Loucy (cell line): ENCODE measurements around the gene MT1H.
"Not testable (repeated sequence)": the region's sequence is repeated elsewhere in the genome, so short reads cannot be mapped to it uniquely, and the experiment has no call there.

ENCODE experiments used
- H2AFZ ChIP-seq: fragments of 200-600 bp; sonication (generic); 2 replicates; pipeline ENCODE4 v1.6.0; 2016; ENCODE audit warnings: antibody characterized with exemption, mild to moderate bottlenecking, low read length, moderate library complexity
- H3F3A ChIP-seq: fragments of 200-600 bp; 2 replicates; pipeline ENCODE4 v1.6.0; 2016; ENCODE audit warnings: antibody characterized with exemption, low read depth, mild to moderate bottlenecking
- H3K27me3 ChIP-seq: fragments of 200-600 bp; sonication (generic); 2 replicates; pipeline ENCODE4 v1.6.1; 2014; ENCODE audit warnings: low read length, mild to moderate bottlenecking; ENCODE audit not compliant: insufficient read depth, poor library complexity, severe bottlenecking
- H3K36me3 ChIP-seq: fragments of 200-600 bp; sonication (generic); 2 replicates; pipeline ENCODE4 v1.6.1; 2016; ENCODE audit warnings: low read length; ENCODE audit not compliant: insufficient read depth
- H3K4me1 ChIP-seq: fragments of 200-600 bp; sonication (generic); 2 replicates; pipeline ENCODE4 v1.5.1; 2014; ENCODE audit warnings: low read length, mild to moderate bottlenecking; ENCODE audit not compliant: insufficient read depth, poor library complexity, severe bottlenecking
- H3K4me2 ChIP-seq: fragments of 200-600 bp; sonication (generic); 2 replicates; pipeline ENCODE4 v1.6.0; 2014; ENCODE audit warnings: antibody characterized with exemption, low read length, low read depth, mild to moderate bottlenecking; ENCODE audit not compliant: poor library complexity, severe bottlenecking
- H3K4me3 ChIP-seq: fragments of 200-600 bp; sonication (generic); 2 replicates; pipeline ENCODE4 v1.5.1; 2014; ENCODE audit warnings: low read length, mild to moderate bottlenecking, mixed read lengths; ENCODE audit not compliant: poor library complexity, severe bottlenecking
- H3K79me2 ChIP-seq: fragments of 200-600 bp; sonication (generic); 2 replicates; pipeline ENCODE4 v1.6.1; 2014; ENCODE audit warnings: low read length; ENCODE audit not compliant: insufficient read depth
- H3K9ac ChIP-seq: fragments of 200-600 bp; sonication (generic); 2 replicates; pipeline ENCODE4 v1.6.0; 2014; ENCODE audit warnings: mild to moderate bottlenecking, low read depth, low read length, moderate library complexity; ENCODE audit not compliant: poor library complexity, severe bottlenecking
- H3K9me2 ChIP-seq: fragments of 200-600 bp; sonication (generic); replicated peaks from 2 replicates; pipeline ENCODE4 v1.6.1; 2016; ENCODE audit warnings: low read depth, low read length, mixed read lengths
- H3K9me3 ChIP-seq: fragments of 200-600 bp; sonication (generic); 2 replicates; pipeline ENCODE4 v1.6.1; 2014; ENCODE audit warnings: mild to moderate bottlenecking, antibody characterized with exemption, low read length, low read depth; ENCODE audit not compliant: insufficient read depth
- H4K20me1 ChIP-seq: fragments of 200-600 bp; sonication (generic); 2 replicates; pipeline ENCODE4 v1.6.0; 2014; ENCODE audit warnings: antibody characterized with exemption, low read length, mild to moderate bottlenecking; ENCODE audit not compliant: insufficient read depth, poor library complexity, severe bottlenecking
- EZH2phosphoT487 ChIP-seq: fragments of 200-600 bp; IDR thresholded peaks from 2 replicates; pipeline ENCODE4 v1.6.1; 2018; ENCODE audit warnings: antibody characterized with exemption, mild to moderate bottlenecking, moderate library complexity, borderline replicate concordance
- TF ChIP-seq, protein P1 (sequence below): fragments of 200-600 bp; sonication (generic); conservative IDR thresholded peaks from 2 replicates; pipeline ENCODE4 v1.5.1; 2014; ENCODE audit warnings: mild to moderate bottlenecking, antibody characterized with exemption, low read length

The MT1H gene

DNA sequence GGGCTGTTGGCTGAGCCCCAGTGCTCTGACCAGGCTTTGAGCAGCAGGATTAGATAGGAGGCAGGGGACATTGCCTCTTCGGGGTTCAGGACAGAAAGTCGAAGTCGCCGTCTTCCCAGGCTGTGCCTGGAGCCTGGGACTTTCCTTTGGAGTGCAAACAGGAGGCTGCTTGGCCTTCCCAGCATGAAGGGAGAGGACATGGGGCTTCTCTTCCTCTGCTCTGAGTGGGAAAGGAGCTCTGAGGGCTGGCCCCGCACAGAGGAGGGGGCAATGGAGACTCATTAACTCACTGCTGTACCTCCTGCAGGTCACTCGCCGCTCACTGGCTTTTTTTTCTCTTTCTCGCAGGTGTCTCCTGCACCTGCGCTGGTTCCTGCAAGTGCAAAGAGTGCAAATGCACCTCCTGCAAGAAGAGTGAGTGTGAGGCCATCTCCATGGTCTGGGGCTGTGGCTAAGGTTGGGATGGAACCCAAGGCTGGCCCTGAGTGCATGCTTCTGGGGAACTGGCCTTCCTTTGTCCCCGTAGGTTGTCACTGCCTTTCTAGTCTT, 11.2 kb upstream of the MT1H start:
- no peaks in the 10 kb centered on the region for H4K20me1 ChIP-seq

GRCh38 chr16:56662357-56663354, 7.0 kb upstream of the MT1H start:
- Histone ChIP-seq H2AFZ (no peak overlapping the region; the same call in 1 of the 2 replicates), H3K9ac (no peak overlapping the region), H3K36me3 (no peaks in the 10 kb centered on the region), H3F3A (no peaks in the 10 kb centered on the region), H3K27me3 (no peaks in the 10 kb centered on the region), H3K79me2 (no peaks in the 10 kb centered on the region), H3K4me3 (peak overlapping the region; percentile 38), H3K4me1 (peaks cover 7% of the 10 kb centered on the region), H3K4me2 (peak overlapping the region; percentile 45), H3K9me3 (no peaks in the 10 kb centered on the region), H4K20me1 (no peaks in the 10 kb centered on the region), H3K9me2 (no peaks in the 10 kb centered on the region)
- TF ChIP-seq EZH2phosphoT487 = no peak
- TF ChIP-seq, protein P1, sequence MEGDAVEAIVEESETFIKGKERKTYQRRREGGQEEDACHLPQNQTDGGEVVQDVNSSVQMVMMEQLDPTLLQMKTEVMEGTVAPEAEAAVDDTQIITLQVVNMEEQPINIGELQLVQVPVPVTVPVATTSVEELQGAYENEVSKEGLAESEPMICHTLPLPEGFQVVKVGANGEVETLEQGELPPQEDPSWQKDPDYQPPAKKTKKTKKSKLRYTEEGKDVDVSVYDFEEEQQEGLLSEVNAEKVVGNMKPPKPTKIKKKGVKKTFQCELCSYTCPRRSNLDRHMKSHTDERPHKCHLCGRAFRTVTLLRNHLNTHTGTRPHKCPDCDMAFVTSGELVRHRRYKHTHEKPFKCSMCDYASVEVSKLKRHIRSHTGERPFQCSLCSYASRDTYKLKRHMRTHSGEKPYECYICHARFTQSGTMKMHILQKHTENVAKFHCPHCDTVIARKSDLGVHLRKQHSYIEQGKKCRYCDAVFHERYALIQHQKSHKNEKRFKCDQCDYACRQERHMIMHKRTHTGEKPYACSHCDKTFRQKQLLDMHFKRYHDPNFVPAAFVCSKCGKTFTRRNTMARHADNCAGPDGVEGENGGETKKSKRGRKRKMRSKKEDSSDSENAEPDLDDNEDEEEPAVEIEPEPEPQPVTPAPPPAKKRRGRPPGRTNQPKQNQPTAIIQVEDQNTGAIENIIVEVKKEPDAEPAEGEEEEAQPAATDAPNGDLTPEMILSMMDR = no peak

More for the DNA sequence above, 11.2 kb upstream of the MT1H start:
- no peaks in the 10 kb centered on the region for H3K9me2 ChIP-seq
- H3K9me3 ChIP-seq = no peaks in the 10 kb centered on the region
- no peaks in the 10 kb centered on the region for H3K36me3 ChIP-seq
- no peaks in the 10 kb centered on the region for H3F3A ChIP-seq
- H3K4me2 ChIP-seq = peak overlapping the region; percentile 86
- H3K4me1 ChIP-seq = peaks cover 11% of the 10 kb centered on the region
- peak overlapping the region; percentile 57 for H3K9ac ChIP-seq
- H3K27me3 ChIP-seq = no peaks in the 10 kb centered on the region
- H2AFZ ChIP-seq = peak overlapping the region; percentile 95
- TF ChIP-seq, protein P1 = no peak
- TF ChIP-seq EZH2phosphoT487 = no peak
- no peaks in the 10 kb centered on the region for H3K79me2 ChIP-seq
- H3K4me3 ChIP-seq = peak overlapping the region; percentile 78

GRCh38 chr16:56664506-56664905, 5.1 kb upstream of the MT1H start:
- no peaks in the 10 kb centered on the region for H3K27me3 ChIP-seq
- no peaks in the 10 kb centered on the region for H3K36me3 ChIP-seq
- H3F3A ChIP-seq = no peaks in the 10 kb centered on the region
- no peak overlapping the region for H2AFZ ChIP-seq
- TF ChIP-seq, protein P1 = no peak
- TF ChIP-seq EZH2phosphoT487 = no peak
- no peaks in the 10 kb centered on the region for H3K9me3 ChIP-seq
- H4K20me1 ChIP-seq = no peaks in the 10 kb centered on the region
- H3K79me2 ChIP-seq = no peaks in the 10 kb centered on the region
- H3K4me1 ChIP-seq = no peaks in the 10 kb centered on the region
- no peak overlapping the region for H3K4me2 ChIP-seq
- no peak overlapping the region for H3K9ac ChIP-seq
- no peak overlapping the region for H3K4me3 ChIP-seq
- H3K9me2 ChIP-seq = no peaks in the 10 kb centered on the region

- H3K4me2 ChIP-seq, H3K9ac ChIP-seq, H3K4me3 ChIP-seq, H3K27me3 ChIP-seq, H4K20me1 ChIP-seq, H2AFZ ChIP-seq, H3K79me2 ChIP-seq, H3K36me3 ChIP-seq, H3K4me1 ChIP-seq, H3F3A ChIP-seq, H3K9me2 ChIP-seq, H3K9me3 ChIP-seq: not testable (repeated sequence)
Observed at GRCh38 chr16:56665286-56666261, 4.0 kb upstream of the MT1H start.
